Endothelial cell of umbilical vein (primary cell): ENCODE data around the gene ATCAY. TPM values are rescaled to one million over a fixed set of nuclear protein-coding genes. Genes with fewer than 3 reads are reported as not detected.

Experiments used
- BruUV-seq: library from RNA; stranded (reverse); fragments of 400-500 nt; replicated peaks from 2 replicates; lab custom pipeline; 2021; lab: Mats Ljungman, UMichigan
- CTCF ChIA-PET: fragments of 300-600, 350-600 bp; sonication (Branson Sonifier 250); formaldehyde crosslinking; loops from one replicate; lab custom pipeline; 2021; ENCODE audit warnings: antibody characterized with exemption, inconsistent platforms; lab: Charles Lee
- POLR2A ChIA-PET: fragments of 300-600, 350-600 bp; sonication (Branson Sonifier 250); formaldehyde crosslinking; loops from one replicate; lab custom pipeline; 2021; ENCODE audit warnings: antibody characterized with exemption, inconsistent platforms; lab: Charles Lee
- DNase-seq: peaks from one replicate; pipeline ENCODE4 v3.0.0-alpha.2; 2011; ENCODE audit warnings: low read depth, low spot score
- FAIRE-seq: peaks from 2 replicates; lab custom pipeline; 2011; peaks lifted over from hg19 to GRCh38; lab: Jason Lieb, UNC
- H2AFZ ChIP-seq: 2 replicates; pipeline ENCODE4 v1.6.0; 2012; ENCODE audit warnings: low read depth, low read length, control low read depth, inconsistent platforms
- H3K27ac ChIP-seq: 2 replicates; pipeline ENCODE4 v1.5.1; 2011; ENCODE audit warnings: low read depth, mild to moderate bottlenecking, control low read depth, low read length, moderate library complexity; ENCODE audit not compliant: insufficient read depth
- H3K27me3 ChIP-seq, 2 experiments: 2 replicates each; pipeline versions ENCODE4 v1.6.0 to v1.6.1; 2011; ENCODE audit warnings: low read length in 2 of 2, mixed read lengths in 1 of 2; ENCODE audit not compliant: control insufficient read depth in 2 of 2, insufficient read depth in 2 of 2
- H3K36me3 ChIP-seq, 2 experiments: 2 replicates in 1 of 2; 3 replicates in 1 of 2; pipeline ENCODE4 v1.5.1; 2011; ENCODE audit warnings: low read length in 2 of 2, mild to moderate bottlenecking in 1 of 2, moderate library complexity in 1 of 2; ENCODE audit not compliant: control insufficient read depth in 2 of 2, insufficient read depth in 2 of 2; ENCODE audit errors: extremely low read depth in 1 of 2
- H3K4me1 ChIP-seq: 3 replicates; pipeline ENCODE4 v1.5.1; 2011; ENCODE audit warnings: mild to moderate bottlenecking, low read length; ENCODE audit not compliant: control insufficient read depth, insufficient read depth; ENCODE audit errors: extremely low read depth
- H3K4me2 ChIP-seq: 2 replicates; pipeline ENCODE4 v1.6.1; 2011; ENCODE audit warnings: low read length, control low read depth, mixed read lengths; ENCODE audit not compliant: insufficient read depth
- H3K4me3 ChIP-seq, 3 experiments: fragments of 200-600 bp in 1 of 3; sonication (generic), shearing (Covaris generic) in 1 of 3; replicated peaks in 1 of 3; 2 replicates each; pipeline ENCODE4 v1.5.1; 2011 to 2016; ENCODE audit warnings: control low read depth in 3 of 3, low read length in 3 of 3, mild to moderate bottlenecking in 2 of 3, inconsistent platforms in 1 of 3, low read depth in 1 of 3, moderate library complexity in 1 of 3; ENCODE audit not compliant: insufficient read depth in 1 of 3
- H3K79me2 ChIP-seq: 2 replicates; pipeline ENCODE4 v1.6.0; 2012; ENCODE audit warnings: low read length, inconsistent platforms; ENCODE audit not compliant: control insufficient read depth, insufficient read depth
- H3K9ac ChIP-seq: replicated peaks from 2 replicates; pipeline ENCODE3; 2011; ENCODE audit warnings: low read length, control low read depth; ENCODE audit not compliant: insufficient read depth; ENCODE audit errors: extremely low read depth
- H3K9me1 ChIP-seq: replicated peaks from 3 replicates; pipeline ENCODE4 v1.6.0; 2011; ENCODE audit warnings: mild to moderate bottlenecking, low read length; ENCODE audit not compliant: control insufficient read depth, insufficient read depth; ENCODE audit errors: extremely low read depth
- H3K9me3 ChIP-seq: replicated peaks from 2 replicates; pipeline ENCODE4 v1.5.1; 2012; ENCODE audit warnings: low read length, inconsistent platforms; ENCODE audit not compliant: control insufficient read depth, insufficient read depth
- H4K20me1 ChIP-seq: replicated peaks from 2 replicates; pipeline ENCODE3; 2011; ENCODE audit warnings: mild to moderate bottlenecking, low read length; ENCODE audit not compliant: control insufficient read depth, insufficient read depth; ENCODE audit errors: extremely low read depth
- CTCF ChIP-seq, 2 donors: IDR thresholded peaks; 1 replicate in 1 of 2; 2 replicates in 1 of 2; pipeline ENCODE4 v1.5.1; 2011; ENCODE audit warnings: low read length in 2 of 2, mild to moderate bottlenecking in 2 of 2, moderate library complexity in 2 of 2, control low read depth in 1 of 2, inconsistent platforms in 1 of 2, low read depth in 1 of 2; ENCODE audit not compliant: insufficient read depth in 1 of 2; ENCODE audit errors: extremely low read depth in 1 of 2
- EZH2 ChIP-seq: IDR thresholded peaks from 2 replicates; pipeline ENCODE4 v1.6.1; 2012; ENCODE audit warnings: borderline replicate concordance, low read depth, mild to moderate bottlenecking, moderate library complexity, low read length, inconsistent platforms; ENCODE audit not compliant: severe bottlenecking
- GATA2 ChIP-seq: IDR thresholded peaks from 2 replicates; pipeline ENCODE4 v1.7.0; 2011; ENCODE audit warnings: low read depth, mild to moderate bottlenecking, moderate library complexity, mixed read lengths, low read length; ENCODE audit not compliant: insufficient read length, insufficient read depth
- MAX ChIP-seq: IDR thresholded peaks from 2 replicates; pipeline ENCODE4 v1.6.1; 2011; ENCODE audit not compliant: insufficient read depth, insufficient read length
- MYC ChIP-seq: IDR thresholded peaks from one replicate; pipeline ENCODE4 v1.6.1; 2011; ENCODE audit warnings: mild to moderate bottlenecking, low read depth, low read length
- POLR2A ChIP-seq: IDR thresholded peaks from 2 replicates; pipeline ENCODE4 v1.6.1; 2012; ENCODE audit warnings: low read depth, mild to moderate bottlenecking, control low read depth, low read length
- POLR2AphosphoS5 ChIP-seq: IDR thresholded peaks from 2 replicates; pipeline ENCODE4 v1.6.1; 2012; ENCODE audit warnings: low read depth, mild to moderate bottlenecking, control low read depth, low read length, moderate library complexity; ENCODE audit not compliant: insufficient read depth
- dilution Hi-C: fragments of 300-500 bp; cut with MboI; formaldehyde crosslinking; loops from one replicate; pipeline ENCODE4 v1.15.0; 2019; ENCODE audit warnings: low sequenced_read_pairs; ENCODE audit not compliant: extremely low pct_ligation_motif_present
- intact Hi-C: fragments of 100-400 bp; cut with micrococcal nuclease; formaldehyde crosslinking; loops from one replicate; pipeline ENCODE4 v1.10.0; 2022
- microRNA counts: library from miRNA; unstranded; fragments of <30 nt; microRNA quantifications from one replicate; lab custom pipeline; 2016
- microRNA-seq: library from miRNA; unstranded; fragments of <30 nt; microRNA quantifications from one replicate; pipeline ENCODE4 v1.2.0, GENCODE V29; 2021; ENCODE audit warnings: borderline number of aligned reads, borderline replicate concordance
- polyA plus RNA-seq, 4 experiments: library from polyadenylated mRNA; depleted of rRNA in 3 of 4; stranded (reverse) in 3 of 4; unstranded in 1 of 4; fragments of >200 nt; gene quantifications; 2 replicates each; pipeline versions ENCODE4 v1.2.1 to v1.2.3, GENCODE V29; 2011 to 2012; ENCODE audit warnings: missing spikeins in 1 of 4
- small RNA-seq: library from RNA; depleted of rRNA; stranded (forward); fragments of <200 nt; gene quantifications from one replicate; pipeline ENCODE3, GENCODE V24; 2012; ENCODE audit warnings: low replicate concordance, low read depth; ENCODE audit not compliant: insufficient read depth, insufficient read length
- total RNA-seq: library from RNA; stranded (reverse); gene quantifications from 2 replicates; pipeline ENCODE4 v1.2.3, GENCODE V29; 2021

Gene ATCAY
- total and polyA plus RNA-seq, 2 donors (not counting 3 experiments of a cell fraction or from before 2014, with no cell fraction given): 0.03 TPM; not detected in 1

DNA sequence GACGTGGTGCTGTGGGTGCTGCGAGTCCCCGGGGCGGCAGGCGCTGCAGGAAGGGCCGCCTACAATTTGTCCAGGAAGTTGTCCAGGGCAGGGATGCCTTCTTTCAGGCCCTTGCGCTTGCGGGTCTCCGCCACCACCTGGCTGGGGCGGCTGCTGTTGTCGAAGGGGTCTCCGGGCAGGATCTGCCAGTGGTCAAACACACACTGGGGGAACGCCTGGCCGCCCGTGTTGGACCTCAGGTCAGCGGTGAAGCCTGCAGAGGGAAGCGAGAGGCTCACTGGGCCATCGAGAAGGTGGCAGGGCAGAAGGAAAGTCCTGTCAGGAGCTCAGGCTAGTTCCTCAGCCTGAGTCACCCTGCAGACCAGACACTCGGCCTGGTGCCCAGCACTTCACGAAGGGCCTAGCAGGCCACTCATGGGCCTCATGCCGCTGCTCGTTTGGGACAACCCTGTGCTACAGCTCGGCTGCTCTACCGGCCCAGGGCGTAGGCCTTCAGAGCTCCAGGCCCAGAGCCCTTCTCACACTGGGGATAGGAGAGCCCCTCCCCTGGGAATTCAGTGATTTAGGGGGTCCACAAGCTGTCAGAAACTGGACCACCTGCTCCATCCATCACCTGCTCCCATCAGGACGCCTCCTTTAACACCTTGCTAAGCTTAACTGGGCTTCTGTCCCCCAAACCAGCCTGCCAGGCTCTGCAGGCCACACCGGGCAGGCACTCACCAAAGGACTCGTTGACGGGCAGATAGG, 96.2 kb downstream of the ATCAY start:
- Histone ChIP-seq H3K9me1 (no peaks in the 10 kb centered on the region), H3K36me3 (peaks cover 42 to 62% of the 10 kb centered on the region in 2 experiments), H3K9ac (no peak overlapping the region), H3K27me3 (no peaks in the 10 kb centered on the region), H3K27ac (no peak overlapping the region), H4K20me1 (no peaks in the 10 kb centered on the region), H3K9me3 (no peaks in the 10 kb centered on the region), H2AFZ (no peak overlapping the region), H3K79me2 (peaks cover 62% of the 10 kb centered on the region), H3K4me2 (no peak overlapping the region), H3K4me3 (no peak overlapping the region), H3K4me1 (no peaks in the 10 kb centered on the region)
- FAIRE-seq: peak; percentile 12
- POLR2A ChIA-PET: interaction anchor here (0.6 kb wide), 1 partner anchor 131 kb away, joined by 3 read pairs; no protein-coding TSS in a partner anchor
- intact Hi-C loops: no loop called here
- no peak for TF ChIP-seq EZH2
- TF ChIP-seq MYC: no peak
- TF ChIP-seq CTCF (IDR thresholded peaks at IDR 0.05; ENCODE audit: extremely low read depth in 1 of 2, insufficient read depth in 1 of 2, low read depth in 1 of 2, low read length in 2 of 2): no peak
- no peak for TF ChIP-seq GATA2
- peak; percentile 17 for TF ChIP-seq POLR2A
- TF ChIP-seq MAX: no peak
- TF ChIP-seq POLR2AphosphoS5: peak; percentile 32
- dilution Hi-C loops: no loop called here
- CTCF ChIA-PET: interaction anchor here (1.2 kb wide), 1 partner anchor 11 kb away, joined by 6 read pairs; no protein-coding TSS in a partner anchor
- no peak for DNase-seq
- TSS peak; percentile 45 for BruUV-seq

MicroRNA genes within 50 kb of the gene (microRNA counts, 767-probe panel; counts per million panel counts)
- 723 counts per million, percentile 96 among the panel's probes with 10 or more counts for microRNA hsa-miR-637 (lab: Ali Mortazavi, UCI)

Small RNAs within 50 kb of the gene (microRNA-seq; reads per million reads assigned to microRNA genes)
- not detected for gene MIR637

Small RNAs within 50 kb of the gene (small RNA-seq; reads per million reads assigned to genes)
- not detected for gene RN7SL202P

Other genes with a start within 250 kb of the ATCAY start
- 79.5 and 82.2 TPM in 2 replicates for gene PIP5K1C, start 180.2 kb upstream of the ATCAY start, total RNA-seq
- gene PIP5K1C, start 180.2 kb upstream of the ATCAY start, polyA plus RNA-seq: 31.6 and 37.4 TPM in 2 replicates
- not detected in 2 replicates for gene TJP3, start 172.3 kb upstream of the ATCAY start, total RNA-seq
- 0.10 TPM in 1 of 2 replicates, not detected in the other for gene TJP3, start 172.3 kb upstream of the ATCAY start, polyA plus RNA-seq
- gene APBA3, start 119.0 kb upstream of the ATCAY start, total RNA-seq: 23.4 and 24.3 TPM in 2 replicates
- 25.1 and 41.7 TPM in 2 replicates for gene APBA3, start 119.0 kb upstream of the ATCAY start, polyA plus RNA-seq
- gene MRPL54, start 118.0 kb upstream of the ATCAY start, total RNA-seq: 67.5 and 76.3 TPM in 2 replicates
- 80.2 and 93.1 TPM in 2 replicates for gene MRPL54, start 118.0 kb upstream of the ATCAY start, polyA plus RNA-seq
- gene RAX2, start 108.5 kb upstream of the ATCAY start, total RNA-seq: not detected in 2 replicates
- not detected in 2 replicates for gene RAX2, start 108.5 kb upstream of the ATCAY start, polyA plus RNA-seq
- not detected in 2 replicates for gene MATK, start 94.3 kb upstream of the ATCAY start, total RNA-seq
- gene MATK, start 94.3 kb upstream of the ATCAY start, polyA plus RNA-seq: not detected in 2 replicates
- not detected in 2 replicates for gene ZFR2, start 11.6 kb upstream of the ATCAY start, total RNA-seq
- 0.11 TPM in 1 of 2 replicates, not detected in the other for gene ZFR2, start 11.6 kb upstream of the ATCAY start, polyA plus RNA-seq
- not detected in 2 replicates for gene NMRK2, start 52.4 kb downstream of the ATCAY start, total RNA-seq
- not detected in 2 replicates for gene NMRK2, start 52.4 kb downstream of the ATCAY start, polyA plus RNA-seq
- gene DAPK3, start 90.4 kb downstream of the ATCAY start, total RNA-seq: 157 and 170 TPM in 2 replicates
- 175 and 176 TPM in 2 replicates for gene DAPK3, start 90.4 kb downstream of the ATCAY start, polyA plus RNA-seq
- 2,318 and 2,351 TPM in 2 replicates for gene EEF2, start 104.8 kb downstream of the ATCAY start, total RNA-seq
- 1,496 and 1,538 TPM in 2 replicates for gene EEF2, start 104.8 kb downstream of the ATCAY start, polyA plus RNA-seq
- gene PIAS4, start 127.1 kb downstream of the ATCAY start, total RNA-seq: 46.2 and 47.2 TPM in 2 replicates
- 23.6 and 26.2 TPM in 2 replicates for gene PIAS4, start 127.1 kb downstream of the ATCAY start, polyA plus RNA-seq
- 28.0 and 29.0 TPM in 2 replicates for gene ZBTB7A, start 186.2 kb downstream of the ATCAY start, total RNA-seq
- 8.2 and 10.8 TPM in 2 replicates for gene ZBTB7A, start 186.2 kb downstream of the ATCAY start, polyA plus RNA-seq
- 171 TPM in 2 replicates for gene MAP2K2, start 243.4 kb downstream of the ATCAY start, total RNA-seq
- 126 and 161 TPM in 2 replicates for gene MAP2K2, start 243.4 kb downstream of the ATCAY start, polyA plus RNA-seq